ENCODE data around the gene MLLT6.

- TF ChIP-seq CTCF (conservative IDR thresholded peaks at IDR 0.05; ENCODE audit: low read length) (no peak), EZH2phosphoT487 (IDR thresholded peaks at IDR 0.05; ENCODE audit: borderline replicate concordance) (no peak)
Observed at GRCh38 chr17:38738007-38738662, 33.1 kb downstream of the MLLT6 start.

All from Loucy (cell line).